HepG2 (cell line): Measurements from ENCODE around the gene AHNAK. TPM values are rescaled to one million over a fixed set of nuclear protein-coding genes. Genes with fewer than 3 reads are reported as not detected.

Source experiments
- FUBP1 ChIP-seq: sonication (generic); formaldehyde crosslinking; IDR thresholded peaks from 2 replicates; pipeline ENCODE4 v1.5.1; 2020; ENCODE audit warnings: missing genetic modification reagents, mild to moderate bottlenecking, borderline replicate concordance
- GMEB1 ChIP-seq: sonication (generic); formaldehyde crosslinking; IDR thresholded peaks from 2 replicates; pipeline ENCODE4 v1.5.1; 2020; ENCODE audit warnings: missing genetic modification reagents, mild to moderate bottlenecking, borderline replicate concordance
- HNF4A ChIP-seq: sonication (generic); formaldehyde crosslinking; IDR thresholded peaks from 2 replicates; pipeline ENCODE4 v1.4.0; 2020; ENCODE audit warnings: missing genetic modification reagents
- IKZF5 ChIP-seq: IDR thresholded peaks from 2 replicates; pipeline ENCODE4 v1.6.1; 2018; ENCODE audit warnings: missing genetic modification reagents, mild to moderate bottlenecking, missing compliant biosample characterization
- KDM3A ChIP-seq: IDR thresholded peaks from 2 replicates; pipeline ENCODE4 v1.6.1; 2018; ENCODE audit warnings: low read depth, missing compliant biosample characterization
- KMT2B ChIP-seq: IDR thresholded peaks from 2 replicates; pipeline ENCODE4 v1.6.1; 2016; ENCODE audit warnings: missing genetic modification reagents, missing compliant biosample characterization
- TRAFD1 ChIP-seq: sonication (generic); formaldehyde crosslinking; IDR thresholded peaks from 2 replicates; pipeline ENCODE4 v1.5.1; 2020; ENCODE audit warnings: missing genetic modification reagents, mild to moderate bottlenecking, borderline replicate concordance
- ZBTB4 ChIP-seq: sonication (generic); formaldehyde crosslinking; IDR thresholded peaks from 2 replicates; pipeline ENCODE4 v1.4.0; 2020; ENCODE audit warnings: missing genetic modification reagents, mild to moderate bottlenecking, borderline replicate concordance
- ZMYM2 ChIP-seq: sonication (generic); formaldehyde crosslinking; IDR thresholded peaks from 2 replicates; pipeline ENCODE4 v1.8.0; 2022; ENCODE audit warnings: mild to moderate bottlenecking, missing genetic modification reagents
- ZNF317 ChIP-seq: sonication (generic); formaldehyde crosslinking; IDR thresholded peaks from 2 replicates; pipeline ENCODE4 v1.5.0; 2020; ENCODE audit warnings: mild to moderate bottlenecking, missing genetic modification reagents
- ZSCAN30 ChIP-seq: sonication (generic); formaldehyde crosslinking; IDR thresholded peaks from 2 replicates; pipeline ENCODE4 v1.5.0; 2020; ENCODE audit warnings: mild to moderate bottlenecking, missing genetic modification reagents
- ZSCAN31 ChIP-seq: sonication (generic); formaldehyde crosslinking; IDR thresholded peaks from 2 replicates; pipeline ENCODE4 v1.5.0; 2020; ENCODE audit warnings: low read depth, mild to moderate bottlenecking, missing genetic modification reagents
- ZSCAN5A ChIP-seq: sonication (generic); formaldehyde crosslinking; IDR thresholded peaks from 2 replicates; pipeline ENCODE4 v1.8.0; 2022; ENCODE audit warnings: mild to moderate bottlenecking, missing genetic modification reagents, borderline replicate concordance
- polyA plus RNA-seq, 8 experiments: library from polyadenylated mRNA; depleted of rRNA in 3 of 8; stranded (reverse) in 7 of 8; unstranded in 1 of 8; fragments of >200 nt; fragmentation: Illumina TruSeq in 4 of 8; extraction: Trizol in 4 of 8; gene quantifications; 2 replicates each; pipeline versions ENCODE4 v1.2.1 to v1.2.3, GENCODE V29; 2011 to 2016; ENCODE audit warnings: low read depth in 4 of 8, missing spikeins in 1 of 8, mixed read lengths in 1 of 8; ENCODE audit not compliant: insufficient read depth in 1 of 8
- total RNA-seq, 5 experiments: library from RNA; depleted of rRNA; stranded (reverse); fragments of >200 nt; fragmentation: Illumina TruSeq; extraction: Trizol; gene quantifications; 2 replicates each; pipeline ENCODE4 v1.2.3, GENCODE V29; 2016; ENCODE audit warnings: low read depth in 1 of 5

Gene AHNAK
- total and polyA plus RNA-seq, 2 of the 13 experiments (the other 11 are each of a cell fraction or from before 2014, with no cell fraction given) = 23.4 to 25.0 TPM

GRCh38 chr11:62542750-62543567 lies 3.6 kb downstream of the AHNAK start (continued):
- TF ChIP-seq TRAFD1 (CRISPR knock-in tag) (0 out of 2 replicates have a peak, but pooled peaks have one; percentile 63), KDM3A (peak; percentile 85; the same call in 1 of the 2 replicates), ZSCAN5A (CRISPR knock-in tag) (0 out of 2 replicates have a peak, but pooled peaks have one; percentile 41), GMEB1 (CRISPR knock-in tag) (0 out of 2 replicates have a peak, but pooled peaks have one; percentile 21), FUBP1 (CRISPR knock-in tag) (no peak), ZNF317 (CRISPR knock-in tag) (peak; percentile 45; the same call in 1 of the 2 replicates), ZMYM2 (CRISPR knock-in tag) (peak; percentile 65; the same call in 1 of the 2 replicates), ZSCAN31 (0 out of 2 replicates have a peak, but pooled peaks have one; percentile 22), ZSCAN30 (CRISPR knock-in tag) (no peak), HNF4A (CRISPR knock-in tag) (peak; percentile 7; the same call in 1 of the 2 replicates), KMT2B (no peak), ZBTB4 (CRISPR knock-in tag) (peak; percentile 58; the same call in 1 of the 2 replicates), IKZF5 (CRISPR knock-in tag) (0 out of 2 replicates have a peak, but pooled peaks have one; percentile 30)
